ENCODE measurements around the gene XBP1. TPM values are rescaled to one million over a fixed set of nuclear protein-coding genes. Genes with fewer than 3 reads are reported as not detected.
A peak's percentile ranks its signal among the peaks of the same experiment; 100 is the strongest.
"Not testable (repeated sequence)": the region's sequence is repeated elsewhere in the genome, so short reads cannot be mapped to it uniquely, and the experiment has no call there.

Gene XBP1
- 147 TPM for polyA plus RNA-seq

DNA sequence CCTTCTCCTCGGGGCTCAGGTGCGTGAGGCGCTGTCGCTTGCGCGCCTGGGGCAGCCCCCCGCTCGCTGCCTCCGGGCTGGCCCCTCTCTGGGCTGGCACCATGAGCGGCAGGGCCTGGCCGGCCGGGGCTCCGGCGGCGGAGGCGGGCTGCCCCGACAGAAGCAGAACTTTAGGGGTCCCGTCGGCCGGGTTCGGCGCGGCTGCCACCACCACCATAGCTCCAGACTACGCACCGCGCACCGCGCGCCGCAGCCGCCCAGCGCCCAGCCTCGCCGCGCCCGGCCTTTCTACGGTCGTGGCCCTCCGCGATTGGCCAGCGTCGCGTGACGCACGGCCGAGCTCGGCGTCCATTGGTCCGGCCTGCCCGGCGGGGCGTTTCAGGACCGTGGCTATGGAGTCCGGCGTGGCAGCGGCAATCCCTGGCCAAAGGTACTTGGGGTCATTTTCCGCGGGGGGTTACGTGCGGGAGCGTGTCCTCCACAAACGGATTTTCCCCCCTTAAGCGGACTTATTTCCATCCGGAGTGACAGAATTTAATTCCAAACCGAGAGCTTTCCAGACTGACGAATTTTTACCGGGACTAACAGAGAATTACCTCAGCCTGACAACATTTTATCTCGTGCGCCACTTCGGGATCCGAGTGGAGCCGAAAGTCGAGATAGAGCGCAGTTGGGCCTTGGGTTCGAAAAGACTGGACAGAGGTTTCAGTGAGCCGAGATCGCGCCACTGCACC is at the start of gene XBP1:
Gene XBP1, minus strand, starts transcription at position 262 of the 734 bp plus-strand sequence.
- peak within 1 kb of the TSS; percentile 97 to 100 (median 99) for H3K4me3 Mint-ChIP-seq
- H3K27ac Mint-ChIP-seq, result peak within 1 kb of the TSS; percentile 91 to 100 (median 99)
- peaks cover under 1% of the 10 kb centered on the region for H3K36me3 Mint-ChIP-seq
- H3K9me3 Mint-ChIP-seq, result no peaks in the 10 kb centered on the region
- no peaks in the 10 kb centered on the region for H3K27me3 Mint-ChIP-seq
- peaks cover 35 to 40% (median 39%) of the 10 kb centered on the region in 3 donors for H3K4me1 Mint-ChIP-seq

DNA sequence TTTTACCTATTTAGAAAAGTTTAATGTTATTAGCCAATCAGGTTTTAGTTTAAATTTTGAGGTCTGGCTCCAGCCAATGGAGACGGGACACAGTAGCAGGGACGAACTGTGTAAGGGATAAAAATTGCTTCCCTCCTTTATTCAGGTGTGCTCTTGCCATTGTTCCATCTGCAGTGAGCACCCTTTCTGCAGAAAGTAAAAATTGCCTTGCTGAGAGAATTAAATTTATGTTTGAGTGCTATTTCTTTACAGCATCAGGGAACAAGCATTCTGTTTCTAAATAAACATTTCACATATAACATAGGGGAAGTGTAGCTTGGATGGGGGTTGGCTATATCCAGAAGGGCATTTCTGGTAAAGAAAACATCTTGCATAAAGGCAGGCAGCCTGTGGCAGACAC is 46.6 kb upstream of the XBP1 start:
- Mint-ChIP-seq H3K4me3 (no peak overlapping the region), H3K9me3 (peaks cover 0 to 7% (median 4%) of the 10 kb centered on the region in 3 donors), H3K27me3 (peaks cover 2% of the 10 kb centered on the region)

DNA sequence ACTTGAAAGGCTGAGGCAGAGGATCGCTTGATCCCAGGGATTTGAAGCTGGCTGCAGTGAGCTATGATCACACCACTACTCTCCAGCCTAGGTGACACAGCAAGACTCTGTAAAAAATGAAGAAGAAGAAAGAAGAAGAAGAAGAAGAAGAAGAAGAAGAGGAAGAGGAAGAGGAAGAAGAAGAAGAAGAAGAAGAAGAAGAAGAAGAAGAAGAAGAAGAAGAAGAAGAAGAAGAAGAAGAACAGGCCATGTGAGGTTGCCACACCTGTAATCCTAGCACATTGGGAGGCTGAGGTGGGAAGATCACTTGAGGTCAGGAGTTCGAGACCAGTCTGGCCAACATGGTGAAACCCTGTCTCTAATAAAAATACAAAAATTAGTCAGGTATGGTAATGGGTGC is 43.9 kb upstream of the XBP1 start:
- not testable (repeated sequence) for H3K27ac Mint-ChIP-seq, H3K4me1 Mint-ChIP-seq, H3K36me3 Mint-ChIP-seq, H3K27me3 Mint-ChIP-seq, H3K9me3 Mint-ChIP-seq
- H3K4me3 Mint-ChIP-seq, result peak overlapping the region in 2 of 4 donors; percentile 39 to 44

More for the DNA sequence above, 46.6 kb upstream of the XBP1 start:
- Mint-ChIP-seq H3K27ac (no peak overlapping the region), H3K36me3 (peaks cover 2% of the 10 kb centered on the region), H3K4me1 (no peaks in the 10 kb centered on the region)

DNA sequence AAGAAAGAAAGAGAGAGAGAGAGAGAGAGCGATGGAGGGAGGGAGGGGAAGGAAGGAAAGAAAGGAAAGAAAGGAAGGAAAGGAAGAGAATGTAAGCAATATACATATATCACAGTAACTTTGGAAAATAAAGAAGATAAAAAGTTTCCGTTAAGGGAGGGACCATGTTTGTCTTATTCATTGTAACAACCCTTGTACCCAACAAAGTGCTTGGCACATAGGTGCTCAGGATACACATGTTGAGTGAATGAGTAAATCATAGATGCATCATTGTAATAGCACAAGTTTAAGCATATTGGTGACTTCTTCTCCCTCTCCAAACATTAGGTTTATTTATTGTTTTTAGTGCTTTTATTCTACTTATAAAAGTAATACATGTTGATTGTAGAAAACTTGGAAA is 43.3 kb upstream of the XBP1 start:
- H3K9me3 Mint-ChIP-seq, result peaks cover 0 to 7% (median 4%) of the 10 kb centered on the region in 3 donors
- H3K4me1 Mint-ChIP-seq, result no peaks in the 10 kb centered on the region
- no peak overlapping the region for H3K4me3 Mint-ChIP-seq
- H3K27ac Mint-ChIP-seq, result no peak overlapping the region
- H3K36me3 Mint-ChIP-seq, result peaks cover 2% of the 10 kb centered on the region
- H3K27me3 Mint-ChIP-seq, result peaks cover 2% of the 10 kb centered on the region

DNA sequence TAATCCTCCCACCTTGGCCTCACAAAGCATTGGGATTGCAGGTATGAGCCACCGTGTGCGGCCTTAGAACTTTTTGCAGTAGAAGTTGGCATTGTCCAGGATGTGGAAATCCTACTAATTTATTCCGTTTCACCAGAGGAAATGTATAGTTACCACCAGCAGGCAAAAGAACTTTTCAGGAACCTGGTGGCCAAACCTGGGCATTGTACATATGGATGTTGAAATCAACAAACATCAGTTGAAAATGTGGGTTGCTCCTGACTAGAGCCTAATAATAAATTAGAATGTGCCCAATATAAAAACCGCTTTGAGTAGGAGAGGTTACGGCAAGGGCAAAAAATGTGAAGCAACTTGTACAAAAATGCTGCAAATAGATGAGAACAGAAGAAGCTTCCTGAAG is 40.7 kb upstream of the XBP1 start:
- peaks cover 0 to 2% (median 0%) of the 10 kb centered on the region in 3 donors for H3K9me3 Mint-ChIP-seq
- peaks cover 2% of the 10 kb centered on the region for H3K36me3 Mint-ChIP-seq
- H3K4me1 Mint-ChIP-seq, result no peaks in the 10 kb centered on the region
- H3K4me3 Mint-ChIP-seq, result no peak overlapping the region
- H3K27me3 Mint-ChIP-seq, result peaks cover 2% of the 10 kb centered on the region
- no peak overlapping the region for H3K27ac Mint-ChIP-seq

DNA sequence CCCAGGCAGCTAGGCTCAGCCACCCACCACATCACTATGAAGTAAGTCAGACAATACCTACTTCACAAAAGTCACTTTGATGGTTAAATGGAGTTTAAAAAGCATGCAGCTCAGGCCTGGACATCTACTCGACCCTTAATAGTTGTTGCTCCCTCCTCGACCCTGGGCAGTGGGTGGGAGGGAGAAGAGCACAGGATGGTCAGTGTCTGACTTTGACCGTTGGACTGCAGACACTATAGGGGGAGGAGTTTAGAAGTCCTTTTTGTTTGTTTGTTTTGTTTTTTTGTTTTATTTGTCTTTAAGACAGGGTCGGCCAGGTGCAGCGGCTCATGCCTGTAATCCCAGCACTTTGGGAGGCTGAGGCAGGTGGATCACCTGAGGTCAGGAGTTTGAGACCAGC is 38.6 kb upstream of the XBP1 start:
- Mint-ChIP-seq H3K27me3 (no peaks in the 10 kb centered on the region), H3K4me3 (no peak overlapping the region), H3K4me1 (no peaks in the 10 kb centered on the region), H3K36me3 (peaks cover 2% of the 10 kb centered on the region), H3K9me3 (no peaks in the 10 kb centered on the region), H3K27ac (no peak overlapping the region)

DNA sequence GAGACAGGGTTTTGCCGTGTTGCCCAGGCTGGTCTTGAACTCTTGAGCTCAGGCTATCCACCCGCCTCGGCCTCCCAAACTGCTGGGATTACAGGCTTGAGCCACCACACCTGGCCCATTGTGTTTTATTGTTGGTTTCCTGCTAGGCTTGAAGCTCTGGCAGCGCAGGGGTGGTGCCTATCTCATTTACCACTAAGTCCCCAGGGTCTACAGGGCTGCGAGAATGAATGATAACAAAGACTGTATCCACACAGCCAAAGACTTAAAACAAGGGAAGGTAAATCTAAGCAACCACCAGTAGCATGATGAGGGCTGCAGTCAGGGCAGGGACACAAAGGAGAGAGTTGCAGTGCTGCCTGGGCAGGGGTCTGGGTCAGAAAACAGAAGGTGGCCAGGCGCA is 37.3 kb upstream of the XBP1 start:
- no peak overlapping the region for H3K27ac Mint-ChIP-seq

DNA sequence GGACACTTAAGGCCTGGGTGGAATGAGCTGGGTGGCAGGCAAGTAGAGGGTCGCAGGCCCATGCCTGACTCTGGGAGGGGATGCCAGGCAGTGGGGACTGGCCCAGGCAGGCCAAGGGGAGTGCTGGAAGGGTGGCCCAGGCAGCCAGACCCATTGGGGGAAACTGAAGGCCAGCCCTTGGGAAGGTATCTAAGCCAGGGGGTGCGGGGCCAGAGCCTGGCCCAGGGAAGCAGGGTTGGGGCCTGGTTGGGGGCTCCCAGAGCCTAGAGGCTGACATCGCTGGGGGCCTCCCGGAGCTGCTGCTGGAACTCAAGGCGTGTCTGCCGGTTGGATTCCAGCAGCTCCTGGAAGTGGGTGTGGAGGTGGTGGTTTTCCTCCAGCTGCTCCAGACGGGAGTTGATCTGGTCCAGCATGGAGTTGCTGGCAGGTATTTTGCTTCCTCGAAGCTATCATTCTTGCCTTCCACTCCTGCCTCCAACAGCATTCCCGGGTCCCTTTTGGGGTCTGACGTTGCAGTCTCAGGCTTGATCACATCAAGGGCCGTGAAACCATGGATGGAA is 35.3 kb upstream of the XBP1 start:
- no peaks in the 10 kb centered on the region for H3K9me3 Mint-ChIP-seq
- H3K27me3 Mint-ChIP-seq, result no peaks in the 10 kb centered on the region
- H3K4me1 Mint-ChIP-seq, result no peaks in the 10 kb centered on the region
- no peak overlapping the region for H3K27ac Mint-ChIP-seq
- no peak overlapping the region for H3K4me3 Mint-ChIP-seq
- no peaks in the 10 kb centered on the region for H3K36me3 Mint-ChIP-seq

More for the DNA sequence above, 37.3 kb upstream of the XBP1 start:
- no peaks in the 10 kb centered on the region for H3K9me3 Mint-ChIP-seq
- no peaks in the 10 kb centered on the region for H3K27me3 Mint-ChIP-seq
- no peaks in the 10 kb centered on the region for H3K36me3 Mint-ChIP-seq
- no peaks in the 10 kb centered on the region for H3K4me1 Mint-ChIP-seq
- H3K4me3 Mint-ChIP-seq, result no peak overlapping the region

DNA sequence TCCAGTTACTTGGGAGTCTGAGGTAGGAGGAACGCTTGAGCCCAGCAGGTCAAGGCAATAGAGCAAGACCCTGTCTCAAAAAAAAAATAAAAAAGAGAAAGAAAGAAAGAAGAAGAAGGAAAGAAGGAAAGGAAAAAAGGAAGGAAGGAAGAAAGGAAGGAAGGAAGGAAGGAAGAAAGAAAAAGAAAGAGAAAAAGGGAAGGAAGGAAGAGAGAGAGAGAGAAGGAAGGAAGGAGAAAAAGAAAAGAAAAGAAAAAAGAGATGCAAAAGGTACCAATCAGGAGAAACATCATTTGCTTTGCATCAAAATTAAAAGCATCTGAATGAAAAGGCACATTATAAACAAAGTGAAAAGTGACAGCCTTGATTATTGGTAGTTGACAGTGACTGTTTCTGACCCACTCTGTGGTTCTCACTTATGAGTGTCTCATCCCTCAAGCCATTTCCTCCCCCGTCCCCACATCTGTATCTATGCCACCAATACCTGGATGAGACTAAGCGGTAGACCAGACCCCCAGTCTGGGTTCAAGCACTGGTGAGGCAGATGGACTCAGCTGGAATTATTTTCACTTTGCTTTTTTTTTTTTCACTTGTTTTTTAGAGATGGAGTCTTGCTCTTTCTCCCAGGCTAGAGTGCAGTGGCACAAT is 33.0 kb upstream of the XBP1 start:
- H3K27ac Mint-ChIP-seq, result no peak overlapping the region
- peaks cover 0 to 4% (median 3%) of the 10 kb centered on the region in 3 donors for H3K4me1 Mint-ChIP-seq
- H3K36me3 Mint-ChIP-seq, result peaks cover 2% of the 10 kb centered on the region
- H3K27me3 Mint-ChIP-seq, result no peaks in the 10 kb centered on the region
- H3K4me3 Mint-ChIP-seq, result no peak overlapping the region
- peaks cover 0 to 2% (median 0%) of the 10 kb centered on the region in 3 donors for H3K9me3 Mint-ChIP-seq

DNA sequence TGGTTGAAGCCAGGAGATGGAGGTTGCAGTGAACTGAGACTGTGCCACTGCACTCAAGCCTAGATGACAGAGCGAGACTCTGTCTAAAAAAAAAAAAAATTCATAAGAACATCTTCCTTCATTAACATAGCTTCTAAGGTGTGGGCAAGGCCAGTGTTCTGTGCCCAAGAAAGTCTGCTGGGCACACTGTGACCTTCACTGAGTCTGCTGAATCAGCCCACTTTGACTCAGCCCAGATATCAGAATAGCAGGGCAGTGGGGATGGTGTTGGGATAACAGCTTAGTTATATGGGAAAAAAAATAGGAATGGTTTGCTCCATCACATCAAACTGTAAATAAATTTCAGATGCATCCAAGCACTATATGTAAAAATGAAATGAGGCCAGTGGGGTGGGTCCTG is 32.4 kb upstream of the XBP1 start:
- H3K9me3 Mint-ChIP-seq, result peaks cover 0 to 2% (median 0%) of the 10 kb centered on the region in 3 donors
- H3K27me3 Mint-ChIP-seq, result no peaks in the 10 kb centered on the region
- H3K4me1 Mint-ChIP-seq, result peaks cover 0 to 6% (median 5%) of the 10 kb centered on the region in 3 donors
- no peak overlapping the region for H3K4me3 Mint-ChIP-seq
- H3K36me3 Mint-ChIP-seq, result peaks cover 3% of the 10 kb centered on the region
- no peak overlapping the region for H3K27ac Mint-ChIP-seq

DNA sequence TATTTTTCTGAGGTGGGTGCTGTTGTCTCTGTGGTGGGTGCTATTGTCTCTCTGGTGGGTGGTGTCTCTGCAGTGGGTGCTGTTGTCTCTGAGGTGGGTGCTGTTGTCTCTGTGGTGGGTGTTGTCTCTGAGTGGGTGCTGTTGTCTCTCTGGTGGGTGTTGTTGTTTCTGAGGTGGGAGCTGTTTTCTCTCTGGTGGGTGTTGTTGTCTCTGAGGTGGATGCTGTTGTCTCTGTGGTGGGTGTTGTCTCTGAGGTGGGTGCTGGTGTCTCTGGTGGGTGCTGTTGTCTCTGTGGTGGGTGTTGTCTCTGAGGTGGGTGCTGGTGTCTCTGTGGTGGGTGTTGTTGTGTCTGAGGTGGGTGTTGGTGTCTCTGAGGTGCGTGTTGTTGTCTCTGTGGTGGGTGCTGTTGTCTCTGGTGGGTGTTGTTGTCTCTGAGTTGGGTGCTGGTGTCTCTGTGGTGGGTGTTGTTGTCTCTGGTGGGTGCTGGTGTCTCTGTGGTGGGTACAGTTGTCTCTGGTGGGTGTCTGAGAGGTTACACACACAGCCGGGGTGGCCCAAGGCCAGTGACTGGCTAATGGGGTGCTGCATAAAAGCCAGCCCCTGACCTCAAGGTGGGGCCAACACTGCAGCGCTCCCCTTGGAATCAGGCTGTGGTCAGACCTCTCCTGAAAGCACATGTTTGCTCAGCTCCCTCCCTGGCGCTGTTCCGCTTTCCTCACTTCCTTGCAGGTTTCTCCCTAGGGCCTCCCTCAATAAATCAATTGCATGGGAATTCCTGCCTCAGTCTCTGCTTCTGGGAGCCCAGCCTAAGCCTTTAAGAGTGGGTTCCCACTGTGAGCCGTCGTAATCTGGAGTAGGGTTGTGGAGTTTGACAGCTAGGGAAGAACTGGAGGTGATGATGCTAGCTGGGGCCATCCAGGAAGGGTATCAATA is 31.0 kb upstream of the XBP1 start:
- H3K4me1 Mint-ChIP-seq, result peaks cover 0 to 6% (median 5%) of the 10 kb centered on the region in 3 donors
- peaks cover 0 to 2% (median 0%) of the 10 kb centered on the region in 3 donors for H3K9me3 Mint-ChIP-seq
- no peak overlapping the region for H3K4me3 Mint-ChIP-seq
- H3K27ac Mint-ChIP-seq, result peak overlapping the region in 1 of 3 donors; percentile 14
- peaks cover 3% of the 10 kb centered on the region for H3K36me3 Mint-ChIP-seq
- no peaks in the 10 kb centered on the region for H3K27me3 Mint-ChIP-seq

DNA sequence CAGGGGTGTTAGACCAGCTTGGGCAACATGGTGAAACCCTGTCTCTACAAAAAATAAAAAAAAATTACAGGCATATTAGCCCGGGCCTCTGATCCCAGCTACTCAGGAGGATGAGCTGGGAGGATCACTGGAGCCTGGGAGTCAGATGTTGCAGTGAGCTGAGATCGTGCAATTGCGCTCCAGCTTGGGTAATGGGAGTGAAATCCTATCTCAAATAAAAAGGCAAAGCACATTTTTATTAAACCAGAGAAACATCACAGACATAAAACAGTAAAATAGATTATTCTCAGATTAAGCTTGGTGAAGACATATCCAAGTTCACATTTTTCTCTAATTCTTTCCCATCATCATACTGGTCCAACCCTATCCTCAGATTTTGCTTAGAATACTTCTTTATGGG is 30.1 kb upstream of the XBP1 start:
- Mint-ChIP-seq H3K9me3 (peaks cover 0 to 2% (median 0%) of the 10 kb centered on the region in 3 donors), H3K4me3 (no peak overlapping the region), H3K4me1 (peaks cover 0 to 6% (median 5%) of the 10 kb centered on the region in 3 donors), H3K27me3 (no peaks in the 10 kb centered on the region), H3K36me3 (peaks cover 3% of the 10 kb centered on the region), H3K27ac (no peak overlapping the region)

DNA sequence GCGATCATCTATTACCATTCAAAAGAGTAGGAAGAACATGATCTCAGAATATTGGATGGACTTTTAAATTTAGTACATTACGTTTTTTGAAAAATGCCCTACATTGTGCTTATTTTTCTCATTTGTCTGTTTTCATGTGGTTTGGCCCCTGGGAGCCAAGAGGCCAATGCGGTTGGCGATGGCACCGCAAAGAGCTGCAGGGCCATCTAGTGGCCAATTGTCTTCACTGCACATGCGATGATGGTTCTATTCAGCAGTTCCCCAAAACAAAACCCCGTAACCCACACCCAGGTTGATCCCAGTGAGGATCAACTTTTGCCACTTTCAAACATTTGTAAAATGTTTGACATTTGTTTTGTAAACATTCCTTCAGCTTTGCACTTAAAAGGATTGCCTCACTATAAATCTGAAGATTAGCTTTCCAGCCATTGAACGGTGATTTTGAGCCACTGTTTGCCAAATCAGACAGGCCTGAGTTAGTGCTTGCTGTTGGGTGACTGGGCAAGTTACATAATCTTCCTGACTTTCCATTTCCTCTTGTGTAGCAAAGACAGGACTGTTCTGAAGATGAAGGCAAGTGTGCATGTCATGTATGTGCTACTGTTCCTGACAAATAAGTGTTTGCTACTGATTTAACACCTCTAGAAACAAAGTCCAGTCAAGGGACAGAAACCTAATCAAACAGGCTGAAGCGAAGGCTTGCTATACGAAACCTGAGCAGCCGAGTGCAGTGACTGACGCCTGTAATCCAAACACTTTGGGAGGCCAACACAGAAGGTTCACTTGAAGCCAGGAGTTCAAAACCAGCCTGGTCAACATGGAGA is 29.2 kb upstream of the XBP1 start:
- peaks cover 3% of the 10 kb centered on the region for H3K36me3 Mint-ChIP-seq
- H3K9me3 Mint-ChIP-seq, result peaks cover 0 to 2% (median 0%) of the 10 kb centered on the region in 3 donors
- H3K27me3 Mint-ChIP-seq, result no peaks in the 10 kb centered on the region
- H3K4me3 Mint-ChIP-seq, result no peak overlapping the region
- H3K4me1 Mint-ChIP-seq, result peaks cover 0 to 6% (median 5%) of the 10 kb centered on the region in 3 donors
- peak overlapping the region in 2 of 3 donors; percentile 47 to 80 for H3K27ac Mint-ChIP-seq

DNA sequence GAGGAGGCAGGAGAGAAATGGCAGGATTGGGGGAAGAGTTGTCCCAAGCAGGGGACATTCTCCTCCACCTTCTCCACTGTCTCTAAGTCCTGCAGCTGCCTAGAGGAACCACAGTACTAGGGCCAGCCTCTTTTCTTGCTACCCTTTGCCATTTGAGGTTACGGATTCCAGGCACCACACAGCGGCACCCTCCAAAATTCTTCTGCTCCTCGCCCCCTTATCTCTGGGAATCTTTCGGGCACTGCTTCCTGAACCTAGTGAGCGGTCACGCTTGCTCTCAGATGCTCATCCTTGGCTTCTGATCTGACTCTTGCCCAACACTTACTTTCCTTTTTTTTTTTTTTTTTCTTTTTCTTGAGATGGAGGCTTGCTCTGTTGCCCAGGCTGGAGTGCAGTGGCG is 26.6 kb upstream of the XBP1 start:
- peaks cover 5% of the 10 kb centered on the region for H3K36me3 Mint-ChIP-seq
- H3K9me3 Mint-ChIP-seq, result peaks cover 0 to 2% (median 0%) of the 10 kb centered on the region in 3 donors
- H3K4me1 Mint-ChIP-seq, result peaks cover 0 to 12% (median 5%) of the 10 kb centered on the region in 3 donors
- H3K4me3 Mint-ChIP-seq, result no peak overlapping the region
- peak overlapping the region in 1 of 3 donors; percentile 80 for H3K27ac Mint-ChIP-seq
- no peaks in the 10 kb centered on the region for H3K27me3 Mint-ChIP-seq

All from IgD-negative memory B cell (primary cell).